ENCODE results near the gene SLC9A3.
"Not testable (repeated sequence)": the region's sequence is repeated elsewhere in the genome, so short reads cannot be mapped to it uniquely, and the experiment has no call there.

Gene SLC9A3

DNA sequence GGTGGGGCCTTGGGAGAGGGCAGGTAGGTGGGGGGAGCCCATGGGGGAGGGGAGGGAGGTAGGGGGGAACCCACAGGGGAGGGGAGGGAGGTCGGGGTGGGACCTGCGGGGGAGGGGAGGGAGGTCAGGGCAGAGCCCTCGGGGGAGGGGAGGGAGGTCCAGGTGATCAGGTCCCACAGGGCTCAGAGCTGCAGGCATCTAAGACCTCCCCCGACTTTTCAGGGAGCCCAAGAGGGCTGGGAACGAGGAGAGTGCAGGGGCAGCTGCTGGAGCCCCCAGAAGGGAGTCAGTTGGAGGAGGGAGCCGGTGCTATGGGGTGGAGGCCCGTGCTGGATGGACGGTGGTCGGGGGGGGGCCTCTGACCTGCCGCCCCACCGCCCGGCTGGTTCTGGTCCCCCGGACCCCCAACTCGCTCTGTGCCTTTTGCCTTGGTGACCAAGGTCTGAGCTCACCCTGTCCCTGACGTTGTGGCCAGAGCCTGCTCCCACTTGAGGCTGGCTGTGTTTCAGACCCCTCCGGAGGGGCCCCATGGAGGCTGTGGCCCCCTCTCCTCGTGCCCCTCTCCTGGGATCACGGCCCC is 31.8 kb downstream of the SLC9A3 start:
- H2AFZ ChIP-seq (ENCODE audit: low read length, unreplicated experiment) = no peak overlapping the region
- no peaks in the 10 kb centered on the region for H3K36me3 ChIP-seq (ENCODE audit: insufficient read depth, low read length)
- no peaks in the 10 kb centered on the region for H3K4me1 ChIP-seq (ENCODE audit: control insufficient read depth, insufficient read depth, low read length, unreplicated experiment)
- H3K4me3 ChIP-seq (ENCODE audit: low read depth, low read length) = no peak overlapping the region
- peaks cover 15% of the 10 kb centered on the region for H3K27me3 ChIP-seq (ENCODE audit: insufficient read depth, low read length)
- no peaks in the 10 kb centered on the region for H3K79me2 ChIP-seq (ENCODE audit: control insufficient read depth, insufficient read depth, low read length, unreplicated experiment)
- H3K27ac ChIP-seq (ENCODE audit: low read depth, low read length) = no peak overlapping the region

DNA sequence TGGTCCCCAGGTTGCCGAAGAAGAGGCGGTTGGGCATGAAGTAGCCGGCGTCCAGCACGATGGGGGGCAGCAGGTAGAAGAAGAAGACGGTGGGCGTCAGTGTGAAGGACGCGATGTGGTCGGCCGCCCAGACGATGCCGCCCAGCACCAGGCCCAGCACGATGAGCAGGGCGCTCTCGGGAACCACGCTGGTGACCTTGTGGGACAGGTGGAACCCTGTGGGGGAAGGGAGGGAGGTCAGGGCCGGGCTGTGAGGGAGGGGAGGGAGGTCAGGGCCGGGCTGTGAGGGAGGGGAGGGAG is 32.4 kb downstream of the SLC9A3 start:
- H3K79me2 ChIP-seq (ENCODE audit: control insufficient read depth, insufficient read depth, low read length, unreplicated experiment) = no peaks in the 10 kb centered on the region
- peaks cover 15% of the 10 kb centered on the region for H3K27me3 ChIP-seq (ENCODE audit: insufficient read depth, low read length)
- no peak overlapping the region for H3K4me3 ChIP-seq (ENCODE audit: low read depth, low read length)
- no peaks in the 10 kb centered on the region for H3K4me1 ChIP-seq (ENCODE audit: control insufficient read depth, insufficient read depth, low read length, unreplicated experiment)
- no peak overlapping the region for H2AFZ ChIP-seq (ENCODE audit: low read length, unreplicated experiment)
- H3K27ac ChIP-seq (ENCODE audit: low read depth, low read length) = no peak overlapping the region
- H3K36me3 ChIP-seq (ENCODE audit: insufficient read depth, low read length) = no peaks in the 10 kb centered on the region

DNA sequence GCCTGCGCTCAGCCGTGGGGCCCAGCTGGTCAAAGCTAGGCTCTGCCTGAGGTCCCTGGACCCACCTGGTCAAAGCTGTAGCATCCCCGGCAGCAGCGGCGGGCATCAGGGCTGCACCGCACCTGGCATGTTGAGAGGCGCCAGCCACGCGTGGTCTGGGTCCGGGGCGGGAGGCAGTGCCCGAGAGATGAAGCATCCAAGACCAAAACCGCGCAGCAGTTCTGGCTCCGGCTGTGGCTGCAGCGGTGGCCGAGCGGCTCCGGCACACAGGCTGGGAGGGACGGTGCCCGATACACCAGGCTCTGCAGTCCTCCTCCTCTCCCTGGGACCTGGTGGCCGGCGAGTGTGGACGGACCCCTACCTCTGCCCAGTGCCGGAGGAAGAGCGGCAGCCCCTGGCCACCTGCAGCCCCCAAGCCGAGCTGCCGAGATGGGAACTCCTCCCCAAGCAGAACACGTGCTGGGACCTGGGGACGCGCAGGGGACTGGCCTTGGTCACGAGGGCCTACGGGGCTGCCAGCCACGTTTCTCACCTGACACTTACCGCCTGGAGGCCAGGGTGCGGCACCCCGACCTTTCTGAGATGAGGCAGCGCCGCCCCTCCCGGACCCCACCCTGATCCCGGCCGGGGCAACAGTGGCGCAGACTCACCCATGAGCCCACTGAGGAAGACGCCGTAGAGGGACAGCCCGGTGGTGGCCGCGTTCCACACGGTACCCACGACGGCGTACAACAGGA is 33.0 kb downstream of the SLC9A3 start:
- peaks cover 15% of the 10 kb centered on the region for H3K27me3 ChIP-seq (ENCODE audit: insufficient read depth, low read length)
- no peaks in the 10 kb centered on the region for H3K36me3 ChIP-seq (ENCODE audit: insufficient read depth, low read length)
- no peak overlapping the region for H3K27ac ChIP-seq (ENCODE audit: low read depth, low read length)
- H2AFZ ChIP-seq (ENCODE audit: low read length, unreplicated experiment) = no peak overlapping the region
- no peak overlapping the region for H3K4me3 ChIP-seq (ENCODE audit: low read depth, low read length)
- H3K4me1 ChIP-seq (ENCODE audit: control insufficient read depth, insufficient read depth, low read length, unreplicated experiment) = no peaks in the 10 kb centered on the region
- no peaks in the 10 kb centered on the region for H3K79me2 ChIP-seq (ENCODE audit: control insufficient read depth, insufficient read depth, low read length, unreplicated experiment)

DNA sequence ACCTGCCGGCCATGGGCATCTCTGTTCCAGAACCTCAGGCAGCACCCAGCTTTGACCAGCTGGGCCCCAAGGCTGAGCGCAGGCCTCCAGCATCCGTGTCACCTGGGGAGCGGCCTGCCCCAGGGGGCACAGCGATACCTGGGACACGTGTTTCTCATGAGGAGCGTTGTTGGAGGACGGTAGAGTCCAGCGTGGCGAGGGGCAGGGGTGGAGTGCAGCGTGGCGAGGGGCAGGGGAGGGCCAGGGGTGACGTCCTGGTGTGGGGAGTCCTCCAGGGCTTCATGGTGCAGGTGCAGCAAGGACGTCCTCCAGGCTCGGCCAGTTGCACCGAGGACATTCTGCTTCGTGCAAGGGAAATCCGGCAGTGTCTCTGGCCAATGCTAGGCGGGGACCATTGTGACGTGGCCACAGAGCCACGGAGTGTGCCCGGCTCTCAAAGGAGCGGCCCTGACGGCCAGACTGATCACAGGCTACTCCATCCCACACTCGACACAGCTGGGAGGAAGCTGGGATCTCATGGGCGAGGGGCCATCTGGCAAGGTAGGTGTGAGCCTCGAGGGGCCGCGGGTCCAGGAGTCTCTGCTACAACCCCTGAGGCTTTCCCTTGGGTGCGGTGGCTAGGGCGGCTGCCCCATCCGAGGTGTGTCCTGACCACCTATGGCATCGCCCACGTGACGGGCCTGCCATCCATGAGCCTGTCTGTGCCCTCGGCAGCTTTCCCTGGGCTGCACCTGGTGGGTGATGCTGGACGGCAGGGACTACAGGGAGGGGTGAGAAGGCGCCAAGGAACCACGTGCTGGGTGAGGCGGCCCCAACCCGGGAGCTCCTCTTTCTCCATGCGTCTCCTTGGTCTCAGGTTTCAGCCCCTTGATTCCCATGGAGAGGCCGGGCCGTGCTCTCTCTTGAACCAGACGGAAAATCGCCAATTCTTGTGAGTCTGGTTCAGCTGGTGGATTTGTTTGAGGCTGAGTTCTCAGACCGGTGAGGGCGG is 33.8 kb downstream of the SLC9A3 start:
- Histone ChIP-seq H3K4me1 (ENCODE audit: control insufficient read depth, insufficient read depth, low read length, unreplicated experiment) (no peaks in the 10 kb centered on the region), H2AFZ (ENCODE audit: low read length, unreplicated experiment) (no peak overlapping the region), H3K27ac (ENCODE audit: low read depth, low read length) (no peak overlapping the region), H3K36me3 (ENCODE audit: insufficient read depth, low read length) (no peaks in the 10 kb centered on the region), H3K4me3 (ENCODE audit: low read depth, low read length) (no peak overlapping the region), H3K27me3 (ENCODE audit: insufficient read depth, low read length) (peaks cover 15% of the 10 kb centered on the region), H3K79me2 (ENCODE audit: control insufficient read depth, insufficient read depth, low read length, unreplicated experiment) (no peaks in the 10 kb centered on the region)

DNA sequence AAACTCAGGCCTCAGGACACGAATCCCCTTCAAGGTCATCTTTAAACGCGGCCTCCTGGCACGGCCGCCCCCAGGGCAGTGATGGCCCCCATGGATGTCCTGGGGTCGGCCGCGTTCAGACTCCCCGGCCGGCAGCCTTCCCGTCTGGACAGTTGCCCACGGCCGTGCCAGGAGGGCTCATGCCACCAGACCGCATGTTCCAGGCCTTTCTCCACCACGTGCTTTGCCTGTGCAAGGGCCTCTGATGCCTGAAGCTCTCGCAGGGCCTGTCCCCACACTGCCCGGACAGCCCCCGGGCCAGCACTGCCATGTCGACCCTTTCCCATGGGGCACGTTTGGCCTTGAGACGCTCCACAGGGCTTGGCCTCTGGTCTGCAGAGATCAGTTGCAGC is 34.6 kb downstream of the SLC9A3 start:
- H3K4me1 ChIP-seq (ENCODE audit: control insufficient read depth, insufficient read depth, low read length, unreplicated experiment) = no peaks in the 10 kb centered on the region
- no peak overlapping the region for H2AFZ ChIP-seq (ENCODE audit: low read length, unreplicated experiment)
- no peaks in the 10 kb centered on the region for H3K79me2 ChIP-seq (ENCODE audit: control insufficient read depth, insufficient read depth, low read length, unreplicated experiment)
- H3K27ac ChIP-seq (ENCODE audit: low read depth, low read length) = no peak overlapping the region
- no peak overlapping the region for H3K4me3 ChIP-seq (ENCODE audit: low read depth, low read length)
- H3K27me3 ChIP-seq (ENCODE audit: insufficient read depth, low read length) = peaks cover 15% of the 10 kb centered on the region
- H3K36me3 ChIP-seq (ENCODE audit: insufficient read depth, low read length) = no peaks in the 10 kb centered on the region

DNA sequence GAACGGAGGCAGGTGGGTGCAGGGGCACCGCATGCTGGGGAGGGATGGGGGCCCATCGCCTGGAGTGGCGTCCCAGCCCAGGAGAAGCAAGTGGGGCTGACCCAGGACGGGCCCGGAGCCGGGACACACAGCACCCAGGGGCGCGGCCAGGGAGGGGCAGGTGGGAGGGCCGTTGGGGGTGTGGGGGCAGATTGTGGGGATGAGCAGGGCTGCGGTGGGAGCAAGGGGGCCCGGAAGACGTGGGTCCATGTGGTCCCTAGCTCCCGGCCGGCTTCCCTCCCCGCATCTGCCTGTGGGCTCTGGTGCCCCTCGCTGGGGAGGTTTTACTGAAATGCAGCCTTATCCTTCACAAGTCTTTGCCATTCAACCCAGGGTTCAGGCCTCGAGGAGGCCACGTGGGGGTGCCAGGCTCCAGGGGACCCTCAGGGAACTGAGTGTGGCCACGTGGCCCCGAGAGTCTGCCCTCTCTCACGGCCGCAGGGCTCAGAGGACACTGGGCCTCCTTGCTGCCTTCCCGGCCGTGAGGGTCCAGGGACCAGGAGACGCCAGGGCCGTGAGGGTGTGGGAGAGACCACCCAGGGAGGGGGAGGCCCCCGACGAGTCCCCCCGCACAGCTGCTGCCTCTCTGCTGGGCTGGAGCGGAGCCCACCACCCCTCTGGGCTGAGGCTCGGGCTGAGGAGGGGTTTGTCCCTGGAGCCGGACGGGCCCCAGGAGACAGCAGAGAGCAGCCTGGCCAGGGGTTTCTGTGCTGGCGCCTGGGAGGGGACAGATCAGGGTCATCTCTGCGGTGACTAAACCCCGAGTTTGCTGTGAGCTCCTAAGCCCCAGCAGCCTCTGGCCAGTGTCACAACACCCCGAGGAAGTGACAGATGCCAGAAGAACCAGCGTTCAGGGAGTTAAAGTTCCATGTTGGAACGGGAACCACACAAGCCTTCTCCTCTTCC is 35.2 kb downstream of the SLC9A3 start:
- Histone ChIP-seq H3K4me3 (ENCODE audit: low read depth, low read length) (no peak overlapping the region), H2AFZ (ENCODE audit: low read length, unreplicated experiment) (no peak overlapping the region), H3K36me3 (ENCODE audit: insufficient read depth, low read length) (no peaks in the 10 kb centered on the region), H3K79me2 (ENCODE audit: control insufficient read depth, insufficient read depth, low read length, unreplicated experiment) (no peaks in the 10 kb centered on the region), H3K27ac (ENCODE audit: low read depth, low read length) (no peak overlapping the region), H3K4me1 (ENCODE audit: control insufficient read depth, insufficient read depth, low read length, unreplicated experiment) (no peaks in the 10 kb centered on the region), H3K27me3 (ENCODE audit: insufficient read depth, low read length) (peaks cover 15% of the 10 kb centered on the region)

DNA sequence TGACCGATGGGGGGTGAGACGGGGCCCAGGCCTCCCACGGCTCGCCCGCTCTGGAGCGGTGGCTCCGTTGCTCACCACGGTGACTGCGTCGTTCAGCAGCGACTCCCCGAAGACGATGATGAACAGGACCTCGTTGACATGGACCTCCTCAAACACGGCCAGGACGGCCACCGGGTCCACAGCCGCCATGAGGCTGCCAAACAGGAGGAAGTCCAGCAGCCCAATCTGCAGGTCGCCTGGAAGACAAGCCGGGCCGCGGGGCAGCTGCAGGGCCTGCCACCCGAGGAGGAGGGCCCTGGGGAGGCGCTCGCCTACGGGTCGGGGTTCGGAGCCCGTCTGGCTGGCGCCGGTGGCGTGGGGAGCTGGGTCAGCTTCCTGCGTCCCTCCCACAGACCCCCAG is 36.0 kb downstream of the SLC9A3 start:
- H3K27ac ChIP-seq (ENCODE audit: low read depth, low read length) = no peak overlapping the region
- H3K4me3 ChIP-seq (ENCODE audit: low read depth, low read length) = no peak overlapping the region
- no peaks in the 10 kb centered on the region for H3K4me1 ChIP-seq (ENCODE audit: control insufficient read depth, insufficient read depth, low read length, unreplicated experiment)
- H3K36me3 ChIP-seq (ENCODE audit: insufficient read depth, low read length) = no peaks in the 10 kb centered on the region
- H2AFZ ChIP-seq (ENCODE audit: low read length, unreplicated experiment) = no peak overlapping the region
- H3K27me3 ChIP-seq (ENCODE audit: insufficient read depth, low read length) = peaks cover 8% of the 10 kb centered on the region
- H3K79me2 ChIP-seq (ENCODE audit: control insufficient read depth, insufficient read depth, low read length, unreplicated experiment) = no peaks in the 10 kb centered on the region

DNA sequence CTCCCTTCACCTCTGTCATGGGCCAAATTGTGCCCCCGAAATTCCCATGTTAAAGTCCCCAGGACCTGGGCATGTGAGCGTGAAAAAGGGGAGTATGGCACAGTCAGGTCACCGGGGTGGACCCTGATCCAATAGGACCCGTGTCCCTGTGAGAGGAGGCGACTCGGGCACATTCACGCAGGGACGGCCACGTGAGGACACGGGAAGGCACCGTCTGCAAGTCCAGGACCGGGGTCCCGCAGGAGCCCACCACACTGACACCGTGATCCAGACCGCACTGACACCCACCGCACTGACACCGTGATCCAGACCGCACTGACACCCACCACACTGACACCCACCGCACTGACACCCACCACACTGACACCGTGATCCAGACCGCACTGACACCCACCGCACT is 37.7 kb downstream of the SLC9A3 start:
- H2AFZ ChIP-seq (ENCODE audit: low read length, unreplicated experiment); H3K4me1 ChIP-seq (ENCODE audit: control insufficient read depth, insufficient read depth, low read length, unreplicated experiment); H3K27ac ChIP-seq (ENCODE audit: low read depth, low read length); H3K27me3 ChIP-seq (ENCODE audit: insufficient read depth, low read length); H3K4me3 ChIP-seq (ENCODE audit: low read depth, low read length); H3K36me3 ChIP-seq (ENCODE audit: insufficient read depth, low read length); H3K79me2 ChIP-seq (ENCODE audit: control insufficient read depth, insufficient read depth, low read length, unreplicated experiment): not testable (repeated sequence)

DNA sequence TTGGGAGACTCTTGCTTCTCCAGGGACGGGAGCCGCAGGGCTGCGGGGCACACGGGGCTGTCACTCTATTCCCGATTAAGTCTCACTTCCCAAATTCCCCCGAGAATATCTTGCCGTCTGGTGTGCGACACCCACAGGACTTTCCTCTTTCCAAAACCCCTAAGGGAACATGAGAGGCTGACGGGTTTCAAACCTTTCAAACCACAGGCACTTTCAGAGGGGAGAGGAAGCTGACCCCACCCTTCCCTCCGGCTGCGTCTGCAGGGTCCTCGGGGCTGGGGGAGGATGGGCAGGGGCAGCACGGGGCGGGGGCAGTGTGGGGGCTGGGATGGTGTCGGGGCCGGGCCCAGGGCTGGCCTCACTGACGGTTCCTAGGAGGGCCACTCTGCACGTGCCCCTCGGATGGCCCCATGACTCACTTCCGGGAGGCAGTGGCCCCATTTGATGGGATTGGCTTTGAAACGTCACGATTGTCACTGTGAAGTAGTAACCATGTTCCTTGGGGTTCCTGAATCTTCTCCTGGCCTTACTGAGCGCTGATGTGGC is 38.2 kb downstream of the SLC9A3 start:
- no peaks in the 10 kb centered on the region for H3K79me2 ChIP-seq (ENCODE audit: control insufficient read depth, insufficient read depth, low read length, unreplicated experiment)
- H3K4me3 ChIP-seq (ENCODE audit: low read depth, low read length) = no peak overlapping the region
- H3K27me3 ChIP-seq (ENCODE audit: insufficient read depth, low read length) = no peaks in the 10 kb centered on the region
- no peaks in the 10 kb centered on the region for H3K36me3 ChIP-seq (ENCODE audit: insufficient read depth, low read length)
- H3K27ac ChIP-seq (ENCODE audit: low read depth, low read length) = no peak overlapping the region
- H3K4me1 ChIP-seq (ENCODE audit: control insufficient read depth, insufficient read depth, low read length, unreplicated experiment) = no peaks in the 10 kb centered on the region
- no peak overlapping the region for H2AFZ ChIP-seq (ENCODE audit: low read length, unreplicated experiment)
